ENCODE data around the gene TAB3.

DNA sequence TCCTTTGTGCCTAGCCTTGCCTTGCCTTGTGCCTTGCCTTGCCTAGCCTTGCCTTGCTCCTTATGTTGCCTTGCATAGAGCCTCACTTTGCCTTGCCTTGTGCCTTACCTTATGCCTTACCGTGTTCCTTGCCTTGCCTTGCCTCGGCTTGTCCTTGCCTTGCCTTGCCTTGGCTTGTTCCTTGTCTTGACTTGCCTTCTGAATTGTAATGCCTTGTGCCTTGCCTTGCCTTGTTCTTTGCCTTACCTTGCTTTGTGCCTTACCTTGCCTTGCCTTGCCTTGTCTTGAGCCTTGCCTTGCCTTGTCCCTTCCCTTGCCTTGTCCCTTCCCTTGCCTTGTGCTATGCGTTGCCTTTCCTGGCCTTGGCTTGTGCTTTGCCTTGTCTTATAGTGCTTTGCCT, 90.2 kb downstream of the TAB3 start:
- TF ChIP-seq CTCF (IDR thresholded peaks at IDR 0.05) (no peak), ZFX (IDR thresholded peaks at IDR 0.05; ENCODE audit: borderline replicate concordance) (no peak)
